GM12865 (cell line): ENCODE results near the gene PNO1.

ENCODE experiments used
- DNase-seq: peaks from one replicate; pipeline ENCODE4 v3.0.0; 2010; ENCODE audit warnings: low read depth
- H3K4me3 ChIP-seq: 2 replicates; pipeline ENCODE4 v1.5.1; 2011; ENCODE audit warnings: mild to moderate bottlenecking, low read depth, low read length, control low read depth
- CTCF ChIP-seq: IDR thresholded peaks from 2 replicates; pipeline ENCODE4 v1.5.1; 2011; ENCODE audit warnings: low read length, control low read depth, low read depth, inconsistent platforms; ENCODE audit not compliant: insufficient read depth; ENCODE audit errors: missing control alignments

Gene PNO1

GRCh38 chr2:68190991-68191731, 33.5 kb downstream of the PNO1 start:
- DNase-seq = no peak
- no peak overlapping the region for H3K4me3 ChIP-seq

GRCh38 chr2:68193144-68193543, 35.5 kb downstream of the PNO1 start:
- no peak for TF ChIP-seq CTCF
- DNase-seq = no peak

More at GRCh38 chr2:68190991-68191731, 33.5 kb downstream of the PNO1 start:
- no peak for TF ChIP-seq CTCF

GRCh38 chr2:68193787-68194372, 36.2 kb downstream of the PNO1 start:
- DNase-seq = no peak
- H3K4me3 ChIP-seq = no peak overlapping the region
- TF ChIP-seq CTCF = no peak

More at GRCh38 chr2:68193144-68193543, 35.5 kb downstream of the PNO1 start:
- H3K4me3 ChIP-seq = no peak overlapping the region

- no peak overlapping the region for H3K4me3 ChIP-seq
- DNase-seq = no peak
- TF ChIP-seq CTCF = no peak
Observed at GRCh38 chr2:68195096-68195495, 37.4 kb downstream of the PNO1 start.

GRCh38 chr2:68196120-68196716, 38.5 kb downstream of the PNO1 start:
- DNase-seq = no peak
- no peak for TF ChIP-seq CTCF
- H3K4me3 ChIP-seq = no peak overlapping the region

- DNase-seq = no peak
- TF ChIP-seq CTCF = no peak
- no peak overlapping the region for H3K4me3 ChIP-seq
Observed at GRCh38 chr2:68200157-68200787, 42.6 kb downstream of the PNO1 start.
